ENCODE measurements around the gene ARMH1.

The ARMH1 gene

GRCh38 chr1:44730741-44731512 is 56.4 kb downstream of the ARMH1 start, which contains the start of gene RNU5D-1 (continued):
- TF ChIP-seq ZNF132 (tag by site-specific recombination; IDR thresholded peaks at IDR 0.05; ENCODE audit: borderline replicate concordance) (no peak), ZNF302 (tag by site-specific recombination; IDR thresholded peaks at IDR 0.05; ENCODE audit: low read depth) (no peak), ZNF140 (tag by site-specific recombination; IDR thresholded peaks at IDR 0.05) (no peak), PATZ1 (tag by site-specific recombination; IDR thresholded peaks at IDR 0.05) (peak; percentile 77), ZNF544 (tag by site-specific recombination; IDR thresholded peaks at IDR 0.05) (no peak), ZNF174 (tag by site-specific recombination; IDR thresholded peaks at IDR 0.05) (no peak), TRIM28 (IDR thresholded peaks at IDR 0.05; ENCODE audit: borderline replicate concordance, low read length) (peak; percentile 82), ZNF24 (tag by site-specific recombination; IDR thresholded peaks at IDR 0.05) (peak; percentile 54; the same call in 1 of the 2 replicates), ZNF530 (tag by site-specific recombination; IDR thresholded peaks at IDR 0.05; ENCODE audit: low read depth) (no peak), ZBTB26 (tag by site-specific recombination; optimal IDR thresholded peaks at IDR 0.05) (peak; percentile 7), ZNF311 (tag by site-specific recombination; IDR thresholded peaks at IDR 0.05; ENCODE audit: borderline replicate concordance) (no peak), ZNF2 (tag by site-specific recombination; IDR thresholded peaks at IDR 0.05) (peak; percentile 90; the same call in 1 of the 2 replicates), SP7 (tag by site-specific recombination; IDR thresholded peaks at IDR 0.05) (peak; percentile 59), ZNF292 (tag by site-specific recombination; IDR thresholded peaks at IDR 0.05; ENCODE audit: borderline replicate concordance, low read depth) (no peak), IKZF3 (tag by site-specific recombination; IDR thresholded peaks at IDR 0.05) (peak; percentile 95), ZNF157 (tag by site-specific recombination; IDR thresholded peaks at IDR 0.05) (no peak), ZNF792 (tag by site-specific recombination; IDR thresholded peaks at IDR 0.05) (no peak), ZNF626 (tag by site-specific recombination; IDR thresholded peaks at IDR 0.05) (no peak), ZNF175 (tag by site-specific recombination; IDR thresholded peaks at IDR 0.05) (no peak), ZNF366 (tag by site-specific recombination; conservative IDR thresholded peaks at IDR 0.05) (peak; percentile 99), ZNF571 (tag by site-specific recombination; IDR thresholded peaks at IDR 0.05) (no peak), ZNF211 (tag by site-specific recombination; IDR thresholded peaks at IDR 0.05; ENCODE audit: low read depth) (no peak), GLI2 (tag by site-specific recombination; IDR thresholded peaks at IDR 0.05; ENCODE audit: borderline replicate concordance, low read depth) (peak; percentile 23; the same call in 1 of the 2 replicates), KLF8 (tag by site-specific recombination; IDR thresholded peaks at IDR 0.05) (no peak; the same call in 1 of the 2 replicates)

- ChIA-PET CTCF (interaction anchor here (0.6 to 7.9 kb wide), 5 partner anchors 15 to 105 kb away, joined by 3 to 87 read pairs (median 3); no protein-coding TSS in a partner anchor), POLR2A (interaction anchor here (1.0 to 5.2 kb wide), 2 partner anchors 12 to 42 kb away, joined by 3 to 102 read pairs; partner anchors contain the start of gene RPS8)
- H3K9me3 ChIP-seq (ENCODE audit: control insufficient read depth, insufficient read depth, low read depth, low read length) = no peaks in the 10 kb centered on the region
- H3K4me1 ChIP-seq (ENCODE audit: control insufficient read depth, insufficient read depth, low read length) = no peaks in the 10 kb centered on the region
- H3K27ac ChIP-seq (ENCODE audit: extremely low read depth, low read depth, low read length) = no peak overlapping the region
- H3K4me3 ChIP-seq (ENCODE audit: low read depth, low read length) = no peak overlapping the region
- no peaks in the 10 kb centered on the region for H3K36me3 ChIP-seq (ENCODE audit: control insufficient read depth in 2 of 2, insufficient read depth in 1 of 2, low read length in 2 of 2)
- TF ChIP-seq ZNF366 (tag by site-specific recombination; conservative IDR thresholded peaks at IDR 0.05) (0 out of 2 replicates have a peak, but pooled peaks have one; percentile 28), ZNF488 (tag by site-specific recombination; IDR thresholded peaks at IDR 0.05) (no peak), ZNF707 (tag by site-specific recombination; IDR thresholded peaks at IDR 0.05) (no peak), SCRT1 (tag by site-specific recombination; IDR thresholded peaks at IDR 0.05; ENCODE audit: borderline replicate concordance) (no peak), MZF1 (tag by site-specific recombination; IDR thresholded peaks at IDR 0.05; ENCODE audit: borderline replicate concordance) (no peak), ZNF280C (tag by site-specific recombination; IDR thresholded peaks at IDR 0.05) (no peak), ZNF335 (tag by site-specific recombination; conservative IDR thresholded peaks at IDR 0.05) (peak; percentile 27; the same call in 1 of the 2 replicates)
These were observed 58.9 kb downstream of the ARMH1 start for GRCh38 chr1:44733365-44733764.

Data from HEK293 (cell line).